ENCODE data around the gene COL9A2. TPM values are rescaled to one million over a fixed set of nuclear protein-coding genes. Genes with fewer than 3 reads are reported as not detected.

Gene COL9A2
- total RNA-seq, result 0.86 and 1.3 TPM in 2 replicates

DNA sequence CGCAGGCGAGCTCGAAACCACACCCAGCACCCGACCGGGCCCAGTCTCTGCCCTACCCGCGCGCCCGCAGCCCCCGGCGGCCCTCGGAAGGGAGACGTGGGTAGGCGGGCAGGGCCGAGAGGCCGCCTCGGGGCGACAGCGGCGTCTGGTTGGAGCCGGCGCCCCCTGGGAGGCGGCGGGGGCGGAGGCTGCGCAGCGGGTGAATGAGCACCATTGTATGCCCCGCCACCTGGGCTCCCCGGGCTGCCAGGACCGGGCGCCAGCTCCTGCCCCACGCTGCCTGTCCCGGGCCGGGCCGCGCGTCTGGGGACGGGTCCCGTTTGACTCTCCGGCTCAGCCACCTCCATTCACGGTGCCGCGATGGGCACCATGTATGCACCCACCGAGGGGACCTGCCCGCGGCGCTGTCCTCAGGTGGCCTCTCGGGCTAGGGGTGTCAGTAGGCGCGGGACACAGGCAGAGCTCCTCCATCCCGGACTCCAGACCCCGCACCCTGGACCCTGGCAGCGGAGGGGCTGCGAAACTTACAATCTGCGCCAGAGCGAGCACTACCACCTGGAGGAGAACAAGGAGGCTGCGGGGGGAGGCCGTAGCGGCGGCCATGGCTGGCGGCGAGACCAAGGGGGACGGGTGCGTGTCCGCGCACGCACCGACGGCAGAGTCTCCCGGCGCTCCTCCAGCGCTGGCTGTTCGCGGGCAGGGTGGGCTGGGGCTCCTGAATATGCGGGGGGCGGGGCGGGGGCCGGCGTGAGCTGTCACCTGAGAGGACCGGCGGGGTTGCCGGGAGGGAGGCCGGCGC, at the start of gene COL9A2:
TSS of gene COL9A2 (minus strand) at position 692 of the 799 bp plus-strand sequence. CDS start at position 603, 89 bp downstream.
- TF ChIP-seq, protein P1, sequence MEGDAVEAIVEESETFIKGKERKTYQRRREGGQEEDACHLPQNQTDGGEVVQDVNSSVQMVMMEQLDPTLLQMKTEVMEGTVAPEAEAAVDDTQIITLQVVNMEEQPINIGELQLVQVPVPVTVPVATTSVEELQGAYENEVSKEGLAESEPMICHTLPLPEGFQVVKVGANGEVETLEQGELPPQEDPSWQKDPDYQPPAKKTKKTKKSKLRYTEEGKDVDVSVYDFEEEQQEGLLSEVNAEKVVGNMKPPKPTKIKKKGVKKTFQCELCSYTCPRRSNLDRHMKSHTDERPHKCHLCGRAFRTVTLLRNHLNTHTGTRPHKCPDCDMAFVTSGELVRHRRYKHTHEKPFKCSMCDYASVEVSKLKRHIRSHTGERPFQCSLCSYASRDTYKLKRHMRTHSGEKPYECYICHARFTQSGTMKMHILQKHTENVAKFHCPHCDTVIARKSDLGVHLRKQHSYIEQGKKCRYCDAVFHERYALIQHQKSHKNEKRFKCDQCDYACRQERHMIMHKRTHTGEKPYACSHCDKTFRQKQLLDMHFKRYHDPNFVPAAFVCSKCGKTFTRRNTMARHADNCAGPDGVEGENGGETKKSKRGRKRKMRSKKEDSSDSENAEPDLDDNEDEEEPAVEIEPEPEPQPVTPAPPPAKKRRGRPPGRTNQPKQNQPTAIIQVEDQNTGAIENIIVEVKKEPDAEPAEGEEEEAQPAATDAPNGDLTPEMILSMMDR (IDR thresholded peaks at IDR 0.05; ENCODE audit: insufficient read depth, low read depth, low read length), result no peak
- H3K4me3 ChIP-seq (ENCODE audit: low read depth, low read length), result peak within 1 kb of the TSS; percentile 46
- peak; percentile 7 for DNase-seq (ENCODE audit: low read depth)

DNA sequence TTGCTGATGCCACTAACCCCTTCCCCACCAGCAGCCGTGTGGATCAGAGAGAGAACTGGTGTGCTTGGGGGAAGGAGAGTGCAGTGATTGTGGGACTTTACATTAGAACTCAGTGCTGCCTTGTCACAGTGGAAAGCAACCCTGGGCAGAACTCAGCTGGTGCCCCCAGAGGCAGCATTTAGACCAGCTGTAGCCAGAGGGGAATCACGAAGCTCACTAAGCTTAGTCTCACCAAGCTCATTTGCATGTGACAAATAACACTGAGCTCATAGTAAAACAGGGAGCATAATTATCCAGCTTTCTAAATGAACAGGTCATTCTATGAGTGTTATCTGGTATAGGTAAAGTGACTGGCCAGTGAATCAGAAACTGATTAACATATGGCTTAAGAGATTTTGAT, 46.6 kb upstream of the COL9A2 start:
- TF ChIP-seq, protein P1 (IDR thresholded peaks at IDR 0.05; ENCODE audit: insufficient read depth, low read depth, low read length), result no peak
- H3K4me3 ChIP-seq (ENCODE audit: low read depth, low read length), result no peak overlapping the region
- no peak for DNase-seq (ENCODE audit: low read depth)

DNA sequence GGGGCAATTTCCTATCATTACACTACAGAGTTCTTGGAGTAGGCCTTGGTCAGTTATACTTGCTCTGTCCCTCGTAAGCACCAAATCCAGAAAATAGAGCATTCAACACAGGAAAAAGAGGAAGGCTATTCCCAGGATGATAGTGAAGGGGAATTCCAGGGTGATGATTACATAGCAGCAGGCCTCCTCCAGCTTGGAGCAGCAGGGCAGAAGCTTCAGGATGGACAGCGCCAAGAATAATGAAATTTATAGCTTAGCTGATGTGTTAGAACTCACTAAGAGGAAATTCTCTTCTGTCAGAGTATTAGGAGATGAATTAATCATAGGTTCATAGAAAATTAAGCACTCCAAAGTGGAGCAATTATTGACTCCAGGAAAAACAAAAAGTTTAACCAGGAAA, 45.6 kb upstream of the COL9A2 start:
- no peak for DNase-seq (ENCODE audit: low read depth)
- no peak overlapping the region for H3K4me3 ChIP-seq (ENCODE audit: low read depth, low read length)
- TF ChIP-seq, protein P1 (IDR thresholded peaks at IDR 0.05; ENCODE audit: insufficient read depth, low read depth, low read length), result no peak

DNA sequence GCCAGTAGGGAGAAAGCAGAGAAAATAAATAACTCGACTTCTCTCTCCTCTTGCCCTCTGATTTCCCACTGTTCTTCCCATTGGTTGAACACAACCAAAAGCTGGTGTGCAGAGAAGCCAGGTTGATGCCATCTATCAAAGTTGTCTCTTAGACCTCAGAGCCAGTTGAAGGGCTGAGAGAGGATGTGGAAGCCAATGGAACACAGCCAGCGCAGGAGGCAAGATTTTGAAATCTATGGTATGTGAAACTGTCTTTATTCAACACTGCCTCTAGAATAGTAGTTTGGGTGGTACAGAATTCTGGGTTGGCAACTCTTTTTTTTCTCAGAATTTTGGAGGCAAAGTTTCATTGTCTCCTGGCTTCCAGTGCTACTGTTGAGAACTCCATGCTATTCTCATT, 45.1 kb upstream of the COL9A2 start:
- TF ChIP-seq, protein P1 (IDR thresholded peaks at IDR 0.05; ENCODE audit: insufficient read depth, low read depth, low read length), result no peak
- no peak overlapping the region for H3K4me3 ChIP-seq (ENCODE audit: low read depth, low read length)
- no peak for DNase-seq (ENCODE audit: low read depth)

DNA sequence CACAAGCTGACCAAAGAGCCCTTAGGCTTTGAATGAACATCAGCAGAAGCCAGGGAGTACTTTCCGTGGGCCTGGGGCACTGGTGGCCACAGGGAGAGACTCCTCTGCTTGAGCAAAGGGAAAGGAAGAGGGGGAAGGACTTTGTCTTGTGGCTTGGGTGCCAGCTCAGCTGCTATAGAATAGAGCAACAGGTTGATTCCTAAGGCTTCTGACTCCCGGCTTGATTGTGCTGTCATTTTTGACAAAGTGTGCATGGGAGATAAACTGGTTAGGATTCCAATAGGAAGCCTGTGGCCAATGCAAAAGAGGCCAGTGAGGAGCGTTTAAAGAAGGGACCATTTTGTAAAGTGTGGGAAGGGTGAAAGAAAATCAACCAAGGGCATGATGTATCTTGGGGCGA, 44.6 kb upstream of the COL9A2 start:
- TF ChIP-seq, protein P1 (IDR thresholded peaks at IDR 0.05; ENCODE audit: insufficient read depth, low read depth, low read length), result no peak
- H3K4me3 ChIP-seq (ENCODE audit: low read depth, low read length), result no peak overlapping the region
- DNase-seq (ENCODE audit: low read depth), result no peak

DNA sequence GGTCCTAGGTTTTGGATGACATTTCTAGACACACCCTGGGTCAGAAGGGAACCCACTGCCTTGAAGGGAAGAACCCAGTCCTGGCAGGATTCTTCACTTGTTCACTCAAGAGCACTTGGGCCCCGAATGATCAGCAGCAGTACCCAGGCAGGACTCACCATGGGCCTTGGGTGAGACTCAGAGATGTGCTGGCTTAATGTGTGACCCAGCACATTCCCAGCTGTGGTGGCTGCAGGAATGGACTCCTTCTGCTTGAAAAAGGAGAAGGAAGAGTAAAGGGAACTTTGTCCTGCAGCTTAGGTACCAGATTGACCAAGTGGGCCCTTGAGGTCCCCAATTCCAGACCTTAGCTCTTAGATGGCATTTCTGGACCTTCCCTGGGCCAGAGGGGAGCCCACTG, 44.1 kb upstream of the COL9A2 start:
- DNase-seq (ENCODE audit: low read depth), result no peak
- TF ChIP-seq, protein P1 (IDR thresholded peaks at IDR 0.05; ENCODE audit: insufficient read depth, low read depth, low read length), result no peak
- no peak overlapping the region for H3K4me3 ChIP-seq (ENCODE audit: low read depth, low read length)
